NCI-H1930 (cell line): ENCODE measurements around the gene ZNF716.
"Not testable (repeated sequence)": the region's sequence is repeated elsewhere in the genome, so short reads cannot be mapped to it uniquely, and the experiment has no call there.

Experiments used
- DNase-seq, 2 experiments: peaks; one replicate each; lab custom pipeline; 2025; lab: John Stamatoyannopoulos, UW

ZNF716 gene

GRCh38 chr7:57426629-57427003 lies 23.4 kb upstream of the ZNF716 start:
- DNase-seq = no peak

GRCh38 chr7:57427146-57427545 lies 22.8 kb upstream of the ZNF716 start:
- no peak for DNase-seq

- DNase-seq = no peak
These were observed 22.4 kb upstream of the ZNF716 start for GRCh38 chr7:57427594-57427993.

GRCh38 chr7:57432583-57432982 lies 17.4 kb upstream of the ZNF716 start:
- no peak for DNase-seq

- no peak for DNase-seq
These were observed 12.4 kb upstream of the ZNF716 start for GRCh38 chr7:57437581-57437980.

- DNase-seq = no peak
These were observed 11.7 kb upstream of the ZNF716 start for GRCh38 chr7:57438244-57438643.

GRCh38 chr7:57443567-57443966 lies 6.4 kb upstream of the ZNF716 start:
- no peak for DNase-seq

- DNase-seq = not testable (repeated sequence)
These were observed 19.3 kb downstream of the ZNF716 start for GRCh38 chr7:57469186-57469828.

- not testable (repeated sequence) for DNase-seq
These were observed 30.3 kb downstream of the ZNF716 start for GRCh38 chr7:57480304-57480703.

GRCh38 chr7:57485022-57485421 lies 35.0 kb downstream of the ZNF716 start:
- not testable (repeated sequence) for DNase-seq

- no peak for DNase-seq
These were observed 38.0 kb downstream of the ZNF716 start for GRCh38 chr7:57487957-57488356.

- DNase-seq = not testable (repeated sequence)
These were observed 45.1 kb downstream of the ZNF716 start for GRCh38 chr7:57495111-57495510.

- DNase-seq = no peak
These were observed 46.4 kb downstream of the ZNF716 start for GRCh38 chr7:57496395-57496794.

GRCh38 chr7:57505176-57505575 lies 55.2 kb downstream of the ZNF716 start:
- no peak for DNase-seq
